H1 (cell line): ENCODE measurements around the gene OSCAR. TPM values are rescaled to one million over a fixed set of nuclear protein-coding genes. Genes with fewer than 3 reads are reported as not detected.

Experiments used
- CBX5 ChIP-seq: fragments of 300-800, 300-1000 bp; sonication (generic); IDR thresholded peaks from 2 replicates; pipeline ENCODE4 v1.7.1; 2016; ENCODE audit warnings: antibody characterized with exemption, low read length, low read depth
- E2F6 ChIP-seq: IDR thresholded peaks from 2 replicates; pipeline ENCODE4 v1.6.1; 2012; ENCODE audit warnings: inconsistent platforms
- NANOG ChIP-seq: IDR thresholded peaks from 2 replicates; pipeline ENCODE4 v1.6.1; 2011; ENCODE audit warnings: low read length, low read depth, mild to moderate bottlenecking, inconsistent platforms; ENCODE audit not compliant: insufficient read depth, poor library complexity, severe bottlenecking
- polyA plus RNA-seq, 7 experiments: library from polyadenylated mRNA; depleted of rRNA in 3 of 7; stranded (reverse) in 5 of 7; unstranded in 2 of 7; fragments of >200 nt in 5 of 7; fragments of 200-250 nt in 2 of 7; gene quantifications; 1 replicate in 5 of 7; 2 replicates in 1 of 7; 4 replicates in 1 of 7; pipeline versions ENCODE4 v1.2.1 to v1.2.3, GENCODE V29; 2011 to 2013; ENCODE audit warnings: missing spikeins in 2 of 7, mixed read lengths in 2 of 7
- total RNA-seq: library from RNA; stranded (reverse); fragmentation: NEBNext Ultra II Directional; extraction: Animal tissue kit (Norgen Biotek cat#: 25700); gene quantifications from 2 replicates; pipeline ENCODE4 v1.2.1, GENCODE V29; 2021

The OSCAR gene
- total and polyA plus RNA-seq, 2 of the 8 experiments (the other 6 are each of a cell fraction or from before 2014, with no cell fraction given) = 1.1 TPM

- TF ChIP-seq E2F6 (no peak), CBX5 (peak; percentile 69; the same call in 1 of the 2 replicates), NANOG (no peak)
Observed at GRCh38 chr19:54133312-54133956, 32.8 kb upstream of the OSCAR start (continued).
